Measurements from ENCODE around the gene WDR82. TPM values are rescaled to one million over a fixed set of nuclear protein-coding genes. Genes with fewer than 3 reads are reported as not detected.

Gene WDR82
- polyA plus RNA-seq, 3 donors: 16.3 to 44.0 (median 40.5) TPM

GRCh38 chr3:52233108-52233591 is 45.3 kb downstream of the WDR82 start:
- 87 to 90% (median 89%) methylated on average over 5 of the region's 5 CpGs for WGBS, 3 donors
- H3K27ac ChIP-seq (ENCODE audit: low read depth, low read length): no peak overlapping the region

DNA sequence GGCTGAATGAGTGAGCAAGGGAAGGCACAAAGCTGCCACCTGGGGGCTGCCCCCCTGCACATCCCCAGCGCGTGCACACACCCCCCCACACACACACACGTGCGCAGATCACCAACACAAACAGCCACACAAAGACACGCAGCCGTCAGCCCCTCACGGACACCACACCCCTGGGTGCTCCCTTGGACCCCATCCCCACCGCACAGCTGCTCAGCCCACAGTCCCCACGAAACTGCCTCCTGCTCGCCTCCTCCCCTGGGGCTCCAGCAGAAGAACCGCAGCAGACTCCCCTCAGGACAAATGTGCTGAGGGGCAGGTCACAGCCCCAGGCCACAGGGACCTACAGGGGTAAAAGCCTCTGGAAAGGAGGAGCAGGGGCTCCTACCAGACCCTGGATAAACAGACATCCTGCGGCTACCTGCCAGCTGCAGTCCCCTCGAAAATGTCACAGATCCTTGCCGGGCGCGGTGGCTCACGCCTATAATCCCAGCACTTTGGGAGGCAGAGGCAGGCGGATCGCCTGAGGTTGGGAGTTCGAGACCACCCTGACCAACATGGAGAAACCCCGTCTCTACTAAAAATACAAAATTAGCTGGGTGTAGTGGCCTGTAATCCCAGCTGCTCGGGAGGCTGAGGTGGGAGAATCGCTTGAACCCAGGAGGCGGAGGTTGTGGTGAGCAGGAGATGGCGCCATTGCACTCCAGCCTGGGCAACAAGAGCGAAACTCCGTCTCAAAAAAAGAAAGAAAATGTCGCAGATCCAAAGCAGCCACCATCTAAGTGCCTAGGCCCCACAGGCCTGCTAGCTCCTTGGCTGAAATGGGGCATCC is 46.0 kb downstream of the WDR82 start:
- WGBS, 3 donors: 87 to 90% (median 89%) methylated on average over 26 to 28 of the region's 28 CpGs
- H3K27ac ChIP-seq (ENCODE audit: low read depth, low read length): no peak overlapping the region

DNA sequence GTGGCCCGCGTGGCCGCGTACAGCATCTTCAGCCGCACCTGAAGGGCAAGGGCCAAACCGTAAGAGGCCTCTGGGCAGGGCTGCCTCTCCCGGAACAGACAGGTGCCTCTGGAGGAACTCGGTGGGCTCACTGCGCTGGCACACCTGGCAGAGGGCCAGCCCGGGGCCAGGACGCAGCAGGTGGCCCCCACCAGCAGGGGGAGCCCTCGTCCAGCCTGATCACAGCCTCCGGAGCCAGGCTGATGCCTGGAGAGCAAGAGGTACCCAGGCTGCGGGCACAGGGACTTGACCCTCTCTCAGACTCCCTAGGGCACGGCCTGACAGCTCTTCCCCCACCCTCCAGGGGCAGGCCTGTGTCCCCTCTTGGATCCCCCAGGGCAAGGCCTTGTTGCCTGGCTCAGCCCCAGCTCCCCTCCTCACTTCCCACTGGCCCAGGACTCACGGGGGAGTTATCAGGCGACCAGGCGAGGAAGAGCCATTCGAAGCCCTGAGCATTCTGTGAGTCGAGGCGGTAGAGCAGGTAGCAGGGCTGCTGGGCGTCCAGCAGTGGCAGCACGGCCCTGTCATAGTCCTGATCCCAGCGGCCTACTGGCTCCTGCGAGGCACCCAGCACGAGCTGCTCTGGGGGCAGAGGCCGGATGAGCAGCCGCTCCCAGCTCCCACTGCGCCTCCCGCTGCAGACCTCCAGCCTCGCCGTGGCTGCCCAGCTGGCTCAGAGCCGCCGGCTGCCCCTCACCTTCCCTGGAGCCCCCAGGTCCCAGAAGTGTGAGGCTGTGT is 46.8 kb downstream of the WDR82 start:
- no peak overlapping the region for H3K27ac ChIP-seq (ENCODE audit: low read depth, low read length)
- WGBS, 3 donors: 70 to 71% (median 71%) methylated on average over 32 to 34 of the region's 34 CpGs

GRCh38 chr3:52230889-52231499 is 47.5 kb downstream of the WDR82 start:
- H3K27ac ChIP-seq (ENCODE audit: low read depth, low read length): no peak overlapping the region
- 87 to 94% (median 90%) methylated on average over 16 of the region's 16 CpGs for WGBS, 3 donors

- H3K27ac ChIP-seq (ENCODE audit: low read depth, low read length): no peak overlapping the region
- 90 to 93% (median 93%) methylated on average over 6 of the region's 6 CpGs for WGBS, 3 donors
Measured at GRCh38 chr3:52230461-52230860, 48.0 kb downstream of the WDR82 start.

DNA sequence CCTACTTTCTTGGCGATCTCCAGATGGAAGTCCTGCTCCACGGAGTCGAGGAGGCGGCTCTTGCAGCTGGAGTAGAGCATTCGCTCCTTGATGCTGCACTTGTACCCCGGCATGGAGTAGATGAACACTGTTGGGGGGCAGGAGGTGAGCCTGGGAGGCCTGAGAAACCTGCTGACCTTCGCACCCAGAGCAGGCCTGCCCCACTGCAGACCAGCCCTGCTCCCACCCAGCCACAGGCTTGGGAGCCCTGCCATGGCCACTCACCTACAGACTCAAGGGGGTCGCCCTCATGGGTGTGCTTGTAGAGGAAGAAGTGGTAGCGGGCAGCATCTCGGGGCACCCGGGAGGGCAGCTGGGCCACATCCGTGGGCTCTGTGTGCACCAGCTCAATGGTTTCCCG is 48.8 kb downstream of the WDR82 start:
- H3K27ac ChIP-seq (ENCODE audit: low read depth, low read length): no peak overlapping the region
- WGBS, 3 donors: 91 to 96% (median 95%) methylated on average over 13 of the region's 13 CpGs

DNA sequence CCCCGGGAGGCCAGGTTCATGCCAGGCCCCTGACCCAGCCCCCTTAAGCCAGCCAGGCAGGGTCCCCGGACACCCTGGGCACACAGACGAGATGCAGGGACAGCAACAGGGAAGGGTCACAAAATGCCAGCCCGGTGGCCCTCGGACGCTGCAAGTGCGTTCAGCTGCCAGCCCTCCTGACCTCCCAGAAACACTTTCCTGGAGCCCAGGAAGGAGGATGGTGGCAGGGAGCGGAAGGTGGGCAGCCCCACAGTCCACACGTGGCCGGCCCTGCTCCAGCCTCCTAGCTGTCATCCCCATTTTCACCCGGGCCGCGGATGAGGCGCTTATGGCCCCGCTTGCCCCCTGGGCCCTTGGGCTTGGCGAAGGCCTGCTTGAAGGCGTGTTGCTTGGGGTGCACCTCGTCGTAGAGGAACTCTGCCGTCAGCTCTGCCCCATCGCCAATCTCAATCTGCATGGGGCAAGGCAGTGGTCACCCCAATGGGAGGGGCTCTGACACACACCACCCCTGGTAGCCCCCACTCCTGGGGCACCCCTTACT is 49.6 kb downstream of the WDR82 start:
- WGBS, 3 donors: 91 to 92% (median 92%) methylated on average over 21 of the region's 21 CpGs
- H3K27ac ChIP-seq (ENCODE audit: low read depth, low read length): no peak overlapping the region

- no peak overlapping the region for H3K27ac ChIP-seq (ENCODE audit: low read depth, low read length)
- 80 to 86% (median 85%) methylated on average over 10 of the region's 10 CpGs for WGBS, 3 donors
Measured at GRCh38 chr3:52228266-52228665, 50.2 kb downstream of the WDR82 start.

DNA sequence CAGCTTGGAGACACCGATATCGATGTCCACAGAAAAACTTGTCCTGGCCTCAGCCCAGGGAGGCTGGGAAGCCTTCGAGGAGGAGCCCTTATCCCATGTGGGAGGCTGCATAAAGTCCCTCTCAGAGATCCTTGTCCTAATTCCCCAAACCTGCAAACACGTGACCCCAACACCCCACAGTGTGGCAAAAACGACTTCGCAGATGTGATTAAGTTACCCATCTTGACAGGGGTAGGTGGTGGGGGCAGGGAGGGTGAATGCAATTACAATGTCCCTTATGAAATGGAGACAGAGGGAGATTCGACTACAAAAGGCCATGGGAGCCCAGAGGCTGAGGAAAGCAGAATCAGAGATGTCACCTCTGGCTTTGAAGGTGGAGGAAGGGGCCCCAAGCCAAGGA is 50.7 kb downstream of the WDR82 start:
- WGBS, 3 donors: 73 to 81% (median 79%) methylated on average over 7 of the region's 7 CpGs
- H3K27ac ChIP-seq (ENCODE audit: low read depth, low read length): no peak overlapping the region

DNA sequence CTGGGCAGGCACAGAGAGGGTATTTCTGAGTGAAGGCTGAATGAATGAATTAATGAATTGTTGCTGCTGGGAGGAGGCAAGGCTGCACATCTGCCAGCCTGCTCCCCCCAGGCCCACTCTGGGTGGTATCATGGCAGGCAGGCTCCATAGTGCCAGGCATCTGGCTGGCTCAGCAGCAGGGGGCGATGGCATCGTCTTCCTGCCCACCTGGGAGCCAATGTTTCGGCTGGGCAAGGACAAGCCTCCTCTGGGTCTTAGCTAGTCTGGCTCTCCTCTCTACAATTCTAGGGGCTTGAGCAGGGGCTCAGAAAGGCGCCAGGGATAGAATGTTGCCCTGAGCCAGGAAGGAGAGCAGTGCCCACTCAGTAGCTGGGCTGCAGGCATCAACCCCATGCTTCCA is 51.3 kb downstream of the WDR82 start:
- WGBS, 3 donors: 75 to 92% (median 82%) methylated on average over 4 of the region's 4 CpGs
- H3K27ac ChIP-seq (ENCODE audit: low read depth, low read length): no peak overlapping the region

DNA sequence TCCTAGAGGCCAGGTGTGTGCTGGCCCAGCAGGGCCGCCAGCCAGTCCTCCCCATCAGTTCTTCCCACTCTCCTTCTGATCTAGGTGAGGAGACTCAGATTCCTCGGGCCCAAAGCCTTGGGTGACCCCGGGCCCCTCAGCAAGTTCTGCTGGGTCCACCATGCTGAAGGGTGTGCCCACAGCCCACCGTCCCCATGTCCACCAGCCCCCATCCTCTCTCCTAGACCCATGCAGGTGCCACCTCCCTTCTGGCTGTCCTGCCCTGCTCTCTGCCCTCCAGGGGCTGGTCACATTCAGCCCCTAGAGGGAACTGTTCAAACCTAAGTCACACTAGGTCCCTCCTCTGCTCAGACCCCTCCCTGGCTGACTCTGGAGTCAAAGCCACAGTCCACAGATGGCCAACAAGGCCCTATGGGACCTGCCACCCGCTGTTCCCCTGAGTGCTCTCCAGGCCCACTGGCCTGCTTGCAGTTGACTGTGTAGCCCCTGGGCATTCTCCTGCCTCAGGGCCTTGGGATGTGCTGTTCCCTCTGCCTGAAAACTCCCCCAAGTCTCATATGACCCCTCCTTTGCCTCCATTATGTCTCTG is 52.1 kb downstream of the WDR82 start:
- no peak overlapping the region for H3K27ac ChIP-seq (ENCODE audit: low read depth, low read length)
- 73 to 90% (median 74%) methylated on average over 5 of the region's 5 CpGs for WGBS, 3 donors

DNA sequence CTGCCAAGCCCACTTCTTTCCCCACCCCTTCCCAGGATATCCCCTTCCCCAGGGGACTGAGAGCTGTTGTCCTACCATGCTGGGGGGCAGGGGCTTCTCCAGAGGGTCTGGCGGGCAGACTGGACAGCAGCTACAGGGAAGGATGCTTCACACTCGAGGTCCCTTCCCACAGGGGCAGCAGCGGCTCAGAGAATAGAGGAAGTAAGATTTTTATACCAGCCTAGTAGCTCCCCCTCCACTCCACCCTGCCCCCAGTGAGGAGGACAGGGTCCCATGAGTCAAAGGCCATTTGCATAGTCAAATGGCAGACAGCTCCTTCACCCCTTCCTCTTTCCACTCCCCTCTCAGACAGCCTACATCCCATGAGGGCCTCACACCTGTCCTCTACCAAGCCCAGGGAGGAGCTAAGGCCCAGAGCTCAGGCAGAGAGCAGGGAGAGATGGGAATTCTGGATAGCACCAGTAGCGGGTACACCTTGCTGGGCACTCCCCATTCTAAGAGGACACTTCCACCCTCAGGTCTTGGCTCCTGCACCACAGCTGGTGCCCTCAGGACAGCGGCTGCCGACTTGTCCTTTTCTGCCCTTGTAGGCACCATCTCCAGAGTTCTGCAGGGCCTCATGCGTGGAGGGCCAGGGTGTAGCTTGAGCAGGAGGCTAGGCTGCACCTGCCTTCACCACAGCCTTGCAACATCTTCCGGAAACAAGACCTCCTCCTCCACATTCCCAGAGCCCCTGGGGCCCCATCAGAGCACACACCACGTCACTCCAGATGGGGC is 52.8 kb downstream of the WDR82 start, which contains the start of gene TLR9:
Gene TLR9 (minus strand): TSS at position 194 of the 777 bp plus-strand sequence. CDS start 116 bp downstream, at position 78.
- H3K27ac ChIP-seq (ENCODE audit: low read depth, low read length): no peak within 1 kb of the TSS
- WGBS, 3 donors: 47 to 77% (median 50%) methylated on average over 9 of the region's 9 CpGs

DNA sequence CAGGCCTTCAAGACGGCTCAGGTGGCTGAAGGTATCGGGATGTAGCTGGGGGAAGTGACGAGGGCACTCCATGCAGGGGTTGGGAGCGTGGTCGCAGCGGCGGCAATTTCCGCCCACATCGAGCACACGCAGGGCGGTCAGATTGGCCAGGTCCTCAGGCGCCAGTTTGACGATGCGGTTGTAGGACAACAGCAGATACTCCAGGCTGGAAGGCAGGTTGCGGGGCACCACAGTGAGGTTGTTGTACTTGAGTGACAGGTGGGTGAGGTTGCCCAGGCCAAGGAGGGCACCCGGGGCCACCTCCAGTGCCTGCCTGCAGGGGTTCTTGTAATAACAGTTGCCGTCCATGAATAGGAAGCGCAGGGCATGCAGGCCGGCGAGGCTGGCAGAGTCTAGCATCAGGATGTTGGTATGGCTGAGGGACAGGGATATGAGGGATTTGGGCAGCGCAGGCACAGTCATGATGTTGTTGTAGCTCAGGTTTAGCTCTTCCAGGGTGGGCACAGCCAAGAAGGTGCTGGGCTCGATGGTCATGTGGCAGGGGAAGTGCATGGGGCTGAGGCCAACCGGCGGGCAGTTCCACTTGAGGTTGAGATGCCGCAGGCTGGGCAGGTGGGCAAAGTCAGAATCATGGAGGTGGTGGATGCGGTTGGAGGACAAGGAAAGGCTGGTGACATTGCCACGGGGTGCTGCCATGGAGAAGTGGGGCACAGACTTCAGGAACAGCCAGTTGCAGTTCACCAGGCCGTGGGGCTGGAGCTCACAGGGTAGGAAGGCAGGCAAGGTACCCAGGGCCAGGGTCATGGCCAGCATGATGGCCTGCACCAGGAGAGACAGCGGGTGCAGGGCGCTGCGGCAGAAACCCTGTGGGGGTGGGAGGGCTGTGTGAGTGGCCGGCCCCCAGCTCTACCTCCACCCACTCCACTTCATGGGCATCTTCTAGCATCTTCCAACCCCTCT is 54.7 kb downstream of the WDR82 start:
- no peak overlapping the region for H3K27ac ChIP-seq (ENCODE audit: low read depth, low read length)
- 93 to 96% (median 94%) methylated on average over 31 to 32 of the region's 32 CpGs for WGBS, 3 donors

DNA sequence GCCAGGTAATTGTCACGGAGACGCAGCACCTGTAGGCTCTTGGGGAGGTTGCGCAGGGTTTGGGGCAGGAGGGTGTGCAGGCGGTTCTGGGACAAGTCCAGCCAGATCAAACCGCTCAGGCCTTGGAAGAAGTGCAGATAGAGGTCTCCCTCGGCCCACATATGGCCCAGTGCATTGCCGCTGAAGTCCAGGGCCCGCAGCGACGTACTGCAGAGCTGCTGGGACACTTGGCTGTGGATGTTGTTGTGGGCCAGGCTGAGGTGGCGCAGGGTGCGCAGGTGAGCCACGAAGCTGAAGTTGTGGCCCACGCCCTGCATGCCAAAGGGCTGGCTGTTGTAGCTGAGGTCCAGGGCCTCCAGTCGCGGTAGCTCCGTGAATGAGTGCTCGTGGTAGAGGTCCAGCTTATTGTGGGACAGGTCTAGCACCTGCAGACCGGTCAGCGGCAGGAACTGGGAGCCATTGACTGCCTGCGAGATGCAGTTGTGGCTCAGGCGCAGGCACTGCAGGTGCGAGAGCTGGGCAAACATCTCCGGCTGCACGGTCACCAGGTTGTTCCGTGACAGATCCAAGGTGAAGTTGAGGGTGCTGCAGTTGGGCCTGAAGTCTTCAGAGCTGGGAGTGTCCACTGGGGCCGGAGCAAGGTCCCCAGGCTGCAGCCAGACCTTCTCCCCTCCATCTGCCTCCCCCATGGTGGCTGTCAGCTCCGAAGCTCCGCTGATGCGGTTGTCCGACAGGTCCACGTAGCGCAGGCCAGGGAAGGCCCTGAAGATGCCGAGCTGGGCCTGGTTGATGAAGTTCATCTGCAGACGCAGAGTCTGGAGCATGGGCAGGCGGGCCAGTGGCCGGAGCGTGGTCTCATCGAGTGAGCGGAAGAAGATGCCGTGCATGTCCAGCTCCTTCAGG is 55.9 kb downstream of the WDR82 start:
- no peak overlapping the region for H3K27ac ChIP-seq (ENCODE audit: low read depth, low read length)
- WGBS, 3 donors: 86 to 94% (median 89%) methylated on average over 39 to 41 of the region's 41 CpGs

GRCh38 chr3:52221563-52222318 is 56.7 kb downstream of the WDR82 start:
- WGBS, 3 donors: 75 to 87% (median 80%) methylated on average over 34 of the region's 34 CpGs
- no peak overlapping the region for H3K27ac ChIP-seq (ENCODE audit: low read depth, low read length)

Data from adipose tissue (tissue), 3 donors.